WTC11 (cell line): ENCODE measurements around the gene SNRPD3. TPM values are rescaled to one million over a fixed set of nuclear protein-coding genes. Genes with fewer than 3 reads are reported as not detected.

Experiments
- ATAC-seq: fragments of 200-7000 bp; cut with Tn5 transposase; 2 replicates; pipeline ENCODE4 v1.10.0; 2021; ENCODE audit warnings: mild to moderate bottlenecking, moderate library complexity
- CTCF ChIA-PET: fragments of 300-600 bp; sonication (Branson Sonifier 250); formaldehyde crosslinking; loops from one replicate; lab custom pipeline; 2021; ENCODE audit warnings: antibody characterized with exemption; lab: Charles Lee
- POLR2A ChIA-PET: fragments of 350-600 bp; sonication (Branson Sonifier 250); formaldehyde crosslinking; loops from one replicate; lab custom pipeline; 2021; ENCODE audit warnings: antibody characterized with exemption; lab: Charles Lee
- DNase-seq: peaks from one replicate; pipeline ENCODE4 v3.0.0; 2021; ENCODE audit warnings: low spot score
- H3K27ac Mint-ChIP-seq: 2 replicates; pipeline ENCODE4 v1.8.0; 2021; ENCODE audit warnings: mixed read lengths
- H3K27me3 Mint-ChIP-seq: 2 replicates; pipeline ENCODE4 v1.8.0; 2021; ENCODE audit warnings: low read depth, mild to moderate bottlenecking, moderate library complexity, mixed read lengths
- H3K36me3 Mint-ChIP-seq: 2 replicates; pipeline ENCODE4 v1.8.0; 2021; ENCODE audit warnings: mixed read lengths
- H3K4me1 Mint-ChIP-seq: 2 replicates; pipeline ENCODE4 v1.8.0; 2022; ENCODE audit warnings: mixed read lengths
- H3K4me3 Mint-ChIP-seq: 2 replicates; pipeline ENCODE4 v1.8.0; 2021; ENCODE audit warnings: mild to moderate bottlenecking, moderate library complexity, mixed read lengths
- H3K9me3 Mint-ChIP-seq: 2 replicates; pipeline ENCODE4 v1.8.0; 2021; ENCODE audit warnings: mixed read lengths
- ATF2 ChIP-seq: sonication (generic); formaldehyde crosslinking; IDR thresholded peaks from 2 replicates; pipeline ENCODE4 v1.8.1; 2022; ENCODE audit warnings: low read depth, missing genetic modification reagents, borderline replicate concordance
- CBFB ChIP-seq: sonication (generic); formaldehyde crosslinking; IDR thresholded peaks from 2 replicates; pipeline ENCODE4 v1.8.1; 2022; ENCODE audit warnings: mild to moderate bottlenecking, low read depth, missing genetic modification reagents
- CREM ChIP-seq: sonication (generic); formaldehyde crosslinking; IDR thresholded peaks from 2 replicates; pipeline ENCODE4 v1.8.1; 2022; ENCODE audit warnings: mild to moderate bottlenecking, missing genetic modification reagents, moderate library complexity
- ERG ChIP-seq: fragments of 250-450 bp; sonication (Bioruptor Pico); IDR thresholded peaks from 2 replicates; pipeline ENCODE4 v1.8.0; 2021; ENCODE audit warnings: mild to moderate bottlenecking
- FOXP4 ChIP-seq: sonication (generic); formaldehyde crosslinking; IDR thresholded peaks from 2 replicates; pipeline ENCODE4 v1.8.0; 2022; ENCODE audit warnings: mild to moderate bottlenecking, missing genetic modification reagents
- GTF2I ChIP-seq: fragments of 250-450 bp; sonication (Bioruptor Pico); conservative IDR thresholded peaks from 2 replicates; pipeline ENCODE4 v1.4.0; 2021; ENCODE audit warnings: mild to moderate bottlenecking
- OVOL2 ChIP-seq: fragments of 250-450 bp; sonication (Bioruptor Pico); IDR thresholded peaks from 2 replicates; pipeline ENCODE4 v1.9.0; 2021; ENCODE audit warnings: mild to moderate bottlenecking, borderline replicate concordance
- PRDM15 ChIP-seq: sonication (generic); formaldehyde crosslinking; IDR thresholded peaks from 2 replicates; pipeline ENCODE4 v1.8.0; 2022; ENCODE audit warnings: missing genetic modification reagents
- RELA ChIP-seq: sonication (generic); formaldehyde crosslinking; IDR thresholded peaks from 2 replicates; pipeline ENCODE4 v1.8.1; 2022; ENCODE audit warnings: missing genetic modification reagents, mild to moderate bottlenecking, borderline replicate concordance
- SMAD3 ChIP-seq: sonication (generic); formaldehyde crosslinking; IDR thresholded peaks from 2 replicates; pipeline ENCODE4 v1.8.0; 2022; ENCODE audit warnings: missing genetic modification reagents, mild to moderate bottlenecking, borderline replicate concordance
- SOX15 ChIP-seq: fragments of 250-450 bp; sonication (Bioruptor Pico); IDR thresholded peaks from 2 replicates; pipeline ENCODE4 v1.9.0; 2021; ENCODE audit warnings: mild to moderate bottlenecking
- TEAD1 ChIP-seq: sonication (generic); formaldehyde crosslinking; IDR thresholded peaks from 2 replicates; pipeline ENCODE4 v1.8.0; 2022; ENCODE audit warnings: mild to moderate bottlenecking, missing genetic modification reagents
- TEAD4 ChIP-seq: sonication (generic); formaldehyde crosslinking; IDR thresholded peaks from 2 replicates; pipeline ENCODE4 v1.8.0; 2022; ENCODE audit warnings: mild to moderate bottlenecking, missing genetic modification reagents
- ZBTB21 ChIP-seq: sonication (generic); formaldehyde crosslinking; IDR thresholded peaks from 2 replicates; pipeline ENCODE4 v1.8.1; 2023; ENCODE audit warnings: mild to moderate bottlenecking, missing genetic modification reagents, borderline replicate concordance
- ZNF416 ChIP-seq: fragments of 250-450 bp; sonication (Bioruptor Pico); IDR thresholded peaks from 2 replicates; pipeline ENCODE4 v1.9.0; 2021; ENCODE audit warnings: mild to moderate bottlenecking, inconsistent platforms
- total RNA-seq: library from RNA; stranded (reverse); gene quantifications from 3 replicates; pipeline ENCODE4 v1.2.3, GENCODE V29; 2021

Gene SNRPD3
- total RNA-seq, 1 experiment from 2014 or later: 198 TPM

- no peak for ATAC-seq
- no peak overlapping the region for H3K4me3 Mint-ChIP-seq
These were observed 3.7 kb downstream of the SNRPD3 start for GRCh38 chr22:24559471-24559870.

More at GRCh38 chr22:24559471-24559870, 3.7 kb downstream of the SNRPD3 start:
- H3K36me3 Mint-ChIP-seq: peaks cover 55% of the 10 kb centered on the region
- TF ChIP-seq TEAD4 (CRISPR knock-in tag) (no peak), ZNF416 (CRISPR knock-in tag) (no peak), OVOL2 (CRISPR knock-in tag) (no peak), PRDM15 (CRISPR knock-in tag) (no peak), SMAD3 (CRISPR knock-in tag) (no peak), FOXP4 (CRISPR knock-in tag) (no peak), TEAD1 (CRISPR knock-in tag) (no peak), ATF2 (no peak), CBFB (CRISPR knock-in tag) (no peak), CREM (CRISPR knock-in tag) (no peak), GTF2I (CRISPR knock-in tag) (no peak), SOX15 (CRISPR knock-in tag) (no peak), ZBTB21 (CRISPR knock-in tag) (no peak), RELA (CRISPR knock-in tag) (no peak), ERG (CRISPR knock-in tag) (no peak)
- TF ChIP-seq, all 79 proteins: peak for 0
- peaks cover 20% of the 10 kb centered on the region for H3K4me1 Mint-ChIP-seq
- ChIA-PET CTCF (interaction anchor here (0.9 to 1.5 kb wide), 2 partner anchors 38 to 138 kb away, joined by 3 to 8 read pairs; no protein-coding TSS in a partner anchor), POLR2A (no interaction called here)
- H3K27me3 Mint-ChIP-seq: no peaks in the 10 kb centered on the region
- no peak for DNase-seq
- H3K27ac Mint-ChIP-seq: no peak overlapping the region
- no peaks in the 10 kb centered on the region for H3K9me3 Mint-ChIP-seq
